ENCODE results near the gene RNPC3.
"Not testable (repeated sequence)": the region's sequence is repeated elsewhere in the genome, so short reads cannot be mapped to it uniquely, and the experiment has no call there.

DNA sequence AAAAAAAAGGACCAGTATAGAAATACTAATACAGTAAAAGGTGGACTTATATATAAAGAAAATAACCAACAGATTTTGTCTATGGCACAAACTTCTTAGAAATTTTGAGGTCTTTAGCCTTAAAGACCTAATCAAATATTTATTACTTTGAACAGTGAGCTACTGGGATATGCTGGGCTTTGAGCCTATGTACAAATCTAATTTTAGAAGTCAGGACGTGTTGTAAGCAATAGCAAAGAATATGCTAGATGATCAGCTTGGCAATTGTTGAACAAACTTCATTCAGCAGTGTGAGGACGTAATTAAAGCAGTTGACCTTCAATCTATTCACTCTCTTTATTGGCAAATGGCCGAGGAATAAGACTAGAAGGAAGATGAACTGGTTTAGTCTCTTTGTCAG lies 77.2 kb downstream of the RNPC3 start:
- TF ChIP-seq, protein P1, sequence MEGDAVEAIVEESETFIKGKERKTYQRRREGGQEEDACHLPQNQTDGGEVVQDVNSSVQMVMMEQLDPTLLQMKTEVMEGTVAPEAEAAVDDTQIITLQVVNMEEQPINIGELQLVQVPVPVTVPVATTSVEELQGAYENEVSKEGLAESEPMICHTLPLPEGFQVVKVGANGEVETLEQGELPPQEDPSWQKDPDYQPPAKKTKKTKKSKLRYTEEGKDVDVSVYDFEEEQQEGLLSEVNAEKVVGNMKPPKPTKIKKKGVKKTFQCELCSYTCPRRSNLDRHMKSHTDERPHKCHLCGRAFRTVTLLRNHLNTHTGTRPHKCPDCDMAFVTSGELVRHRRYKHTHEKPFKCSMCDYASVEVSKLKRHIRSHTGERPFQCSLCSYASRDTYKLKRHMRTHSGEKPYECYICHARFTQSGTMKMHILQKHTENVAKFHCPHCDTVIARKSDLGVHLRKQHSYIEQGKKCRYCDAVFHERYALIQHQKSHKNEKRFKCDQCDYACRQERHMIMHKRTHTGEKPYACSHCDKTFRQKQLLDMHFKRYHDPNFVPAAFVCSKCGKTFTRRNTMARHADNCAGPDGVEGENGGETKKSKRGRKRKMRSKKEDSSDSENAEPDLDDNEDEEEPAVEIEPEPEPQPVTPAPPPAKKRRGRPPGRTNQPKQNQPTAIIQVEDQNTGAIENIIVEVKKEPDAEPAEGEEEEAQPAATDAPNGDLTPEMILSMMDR (IDR thresholded peaks at IDR 0.05) = not testable (repeated sequence)
- not testable (repeated sequence) for TF ChIP-seq POLR2A (IDR thresholded peaks at IDR 0.05)

Data from adrenal gland (tissue), 5 donors.